Stomach (tissue), 4 donors: Measurements from ENCODE around the gene RGS3.

Source experiments
- EP300 ChIP-seq: sonication (generic); formaldehyde crosslinking; IDR thresholded peaks from one replicate; pipeline ENCODE4 v1.6.1; 2017; ENCODE audit warnings: antibody characterized with exemption
- POLR2A ChIP-seq, 4 donors: fragments of 450-650 bp; IDR thresholded peaks; one replicate each; pipeline ENCODE4 v1.6.1; 2016; ENCODE audit warnings: antibody characterized with exemption in 4 of 4, control low read depth in 2 of 4, mild to moderate bottlenecking in 1 of 4, moderate library complexity in 1 of 4
- POLR2AphosphoS5 ChIP-seq, 3 donors: sonication (generic); formaldehyde crosslinking; IDR thresholded peaks; one replicate each; pipeline ENCODE4 v1.6.1; 2016; ENCODE audit warnings: antibody characterized with exemption in 3 of 3
- TF ChIP-seq, protein P1 (sequence below), 7 experiments: fragments of 450-650 bp in 4 of 7; fragments of 200-600 bp in 3 of 7; sonication (generic) in 3 of 7; IDR thresholded peaks; one replicate each; pipeline ENCODE4 v1.5.1; 2016 to 2019; ENCODE audit warnings: antibody characterized with exemption in 7 of 7, control low read depth in 2 of 7, mild to moderate bottlenecking in 1 of 7

DNA sequence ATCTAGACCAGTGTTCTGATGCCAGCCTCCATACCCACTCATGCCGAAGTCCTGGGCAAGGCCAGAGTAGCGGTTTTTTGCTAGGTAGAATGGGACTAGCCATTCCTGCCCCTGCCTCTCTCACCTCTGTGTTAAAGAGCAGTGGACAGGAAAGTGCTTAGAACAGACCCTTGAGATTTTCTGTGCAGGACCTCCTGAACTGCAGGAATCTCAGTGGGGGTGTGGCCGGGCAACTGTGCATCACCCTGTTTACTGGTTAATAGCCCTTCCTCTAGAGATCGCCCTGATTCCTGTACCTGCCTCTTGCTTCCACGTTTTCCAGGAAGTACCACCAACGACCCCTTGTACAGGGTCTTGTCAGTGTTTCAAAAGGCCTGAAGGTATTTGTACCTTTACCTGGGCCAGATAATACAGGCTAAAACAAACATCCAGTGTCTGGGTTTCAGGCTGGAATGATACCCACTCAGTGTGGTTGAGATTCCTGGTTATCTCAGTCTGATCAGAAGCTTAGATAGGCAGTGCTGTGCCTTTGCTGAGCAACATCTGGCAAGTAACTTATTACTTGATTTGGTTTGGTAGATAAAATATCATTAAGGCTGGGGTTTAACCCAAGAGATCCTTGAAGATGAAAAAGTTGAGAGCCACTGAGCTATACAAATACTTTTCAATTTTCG, 65.9 kb downstream of the RGS3 start:
- TF ChIP-seq POLR2AphosphoS5 (IDR thresholded peaks at IDR 0.05) (no peak), POLR2A (IDR thresholded peaks at IDR 0.05) (no peak), EP300 (no peak)
- TF ChIP-seq, protein P1, sequence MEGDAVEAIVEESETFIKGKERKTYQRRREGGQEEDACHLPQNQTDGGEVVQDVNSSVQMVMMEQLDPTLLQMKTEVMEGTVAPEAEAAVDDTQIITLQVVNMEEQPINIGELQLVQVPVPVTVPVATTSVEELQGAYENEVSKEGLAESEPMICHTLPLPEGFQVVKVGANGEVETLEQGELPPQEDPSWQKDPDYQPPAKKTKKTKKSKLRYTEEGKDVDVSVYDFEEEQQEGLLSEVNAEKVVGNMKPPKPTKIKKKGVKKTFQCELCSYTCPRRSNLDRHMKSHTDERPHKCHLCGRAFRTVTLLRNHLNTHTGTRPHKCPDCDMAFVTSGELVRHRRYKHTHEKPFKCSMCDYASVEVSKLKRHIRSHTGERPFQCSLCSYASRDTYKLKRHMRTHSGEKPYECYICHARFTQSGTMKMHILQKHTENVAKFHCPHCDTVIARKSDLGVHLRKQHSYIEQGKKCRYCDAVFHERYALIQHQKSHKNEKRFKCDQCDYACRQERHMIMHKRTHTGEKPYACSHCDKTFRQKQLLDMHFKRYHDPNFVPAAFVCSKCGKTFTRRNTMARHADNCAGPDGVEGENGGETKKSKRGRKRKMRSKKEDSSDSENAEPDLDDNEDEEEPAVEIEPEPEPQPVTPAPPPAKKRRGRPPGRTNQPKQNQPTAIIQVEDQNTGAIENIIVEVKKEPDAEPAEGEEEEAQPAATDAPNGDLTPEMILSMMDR (IDR thresholded peaks at IDR 0.05): no peak
